ENCODE results near the gene RYK.

- no peak for TF ChIP-seq CTCF (IDR thresholded peaks at IDR 0.05)
- TF ChIP-seq USF2 (IDR thresholded peaks at IDR 0.05): no peak
- no peak for TF ChIP-seq HOXB5 (CRISPR knock-in tag; IDR thresholded peaks at IDR 0.05)
- TF ChIP-seq POLR2A (IDR thresholded peaks at IDR 0.05; ENCODE audit: low read length): no peak
- no peak for TF ChIP-seq RCOR1 (IDR thresholded peaks at IDR 0.05; ENCODE audit: low read depth, low read length)
Observed at GRCh38 chr3:134148534-134148933, 102.1 kb downstream of the RYK start.

All from A549 (cell line).